Activated naive CD4-positive, alpha-beta T cell treated with anti-CD3 and anti-CD28 coated beads, Interleukin-2, amount 50 U/mL, for 24 hours (primary cell): ENCODE results near the gene USP50.

Source experiments
- H3K27ac Mint-ChIP-seq: one replicate; pipeline ENCODE4 v1.8.0; 2021; ENCODE audit warnings: mild to moderate bottlenecking, mixed read lengths
- H3K27me3 Mint-ChIP-seq: one replicate; pipeline ENCODE4 v1.8.0; 2021; ENCODE audit warnings: mixed read lengths
- H3K36me3 Mint-ChIP-seq: one replicate; pipeline ENCODE4 v1.8.0; 2021; ENCODE audit warnings: mixed read lengths
- H3K4me1 Mint-ChIP-seq: one replicate; pipeline ENCODE4 v1.8.0; 2021; ENCODE audit warnings: mixed read lengths
- H3K4me3 Mint-ChIP-seq: one replicate; pipeline ENCODE4 v1.8.0; 2021; ENCODE audit warnings: mild to moderate bottlenecking, mixed read lengths
- H3K9me3 Mint-ChIP-seq: one replicate; pipeline ENCODE4 v1.8.0; 2021; ENCODE audit warnings: mixed read lengths

Gene USP50

GRCh38 chr15:50471072-50471471 is 75.4 kb downstream of the USP50 start:
- H3K36me3 Mint-ChIP-seq: peaks cover 9% of the 10 kb centered on the region
- H3K27ac Mint-ChIP-seq: no peak overlapping the region
- H3K4me1 Mint-ChIP-seq: no peaks in the 10 kb centered on the region
- no peaks in the 10 kb centered on the region for H3K9me3 Mint-ChIP-seq
- no peaks in the 10 kb centered on the region for H3K27me3 Mint-ChIP-seq
- H3K4me3 Mint-ChIP-seq: no peak overlapping the region

- Mint-ChIP-seq H3K27ac (peak overlapping the region; percentile 30), H3K4me3 (no peak overlapping the region), H3K27me3 (no peaks in the 10 kb centered on the region), H3K9me3 (no peaks in the 10 kb centered on the region), H3K36me3 (peaks cover 8% of the 10 kb centered on the region), H3K4me1 (no peaks in the 10 kb centered on the region)
Measured at GRCh38 chr15:50463423-50464358, 82.8 kb downstream of the USP50 start.

GRCh38 chr15:50458348-50459112 is 87.9 kb downstream of the USP50 start:
- peaks cover 23% of the 10 kb centered on the region for H3K36me3 Mint-ChIP-seq

GRCh38 chr15:50452927-50453326 is 93.5 kb downstream of the USP50 start:
- Mint-ChIP-seq H3K9me3 (no peaks in the 10 kb centered on the region), H3K4me1 (peaks cover 19% of the 10 kb centered on the region), H3K36me3 (peaks cover 22% of the 10 kb centered on the region), H3K27ac (no peak overlapping the region), H3K27me3 (no peaks in the 10 kb centered on the region), H3K4me3 (no peak overlapping the region)

More at GRCh38 chr15:50458348-50459112, 87.9 kb downstream of the USP50 start:
- Mint-ChIP-seq H3K27me3 (no peaks in the 10 kb centered on the region), H3K9me3 (no peaks in the 10 kb centered on the region), H3K4me3 (no peak overlapping the region), H3K4me1 (peaks cover 7% of the 10 kb centered on the region), H3K27ac (no peak overlapping the region)
